ENCODE results near the gene NRROS.
"Not testable (repeated sequence)": the region's sequence is repeated elsewhere in the genome, so short reads cannot be mapped to it uniquely, and the experiment has no call there.

The NRROS gene

GRCh38 chr3:196636369-196637349 lies 2.8 kb upstream of the NRROS start:
- no peak overlapping the region for H3K4me3 Mint-ChIP-seq
- H3K36me3 Mint-ChIP-seq = peaks cover 23% of the 10 kb centered on the region
- H3K27ac Mint-ChIP-seq = peak overlapping the region; percentile 92
- H3K4me1 Mint-ChIP-seq = peaks cover 81% of the 10 kb centered on the region
- H3K27me3 Mint-ChIP-seq = no peaks in the 10 kb centered on the region
- no peaks in the 10 kb centered on the region for H3K9me3 Mint-ChIP-seq
- no peak for ATAC-seq

- not testable (repeated sequence) for ATAC-seq
- Mint-ChIP-seq H3K4me3 (peak overlapping the region; percentile 56), H3K27ac (peak overlapping the region; percentile 92)
Measured at GRCh38 chr3:196637941-196638340, 1.6 kb upstream of the NRROS start.

GRCh38 chr3:196638861-196639482 lies 522 bp upstream of the NRROS start:
- Mint-ChIP-seq H3K4me3 (peak overlapping the region; percentile 94), H3K27ac (peak overlapping the region; percentile 92), H3K27me3 (no peaks in the 10 kb centered on the region), H3K4me1 (peaks cover 85% of the 10 kb centered on the region), H3K9me3 (no peaks in the 10 kb centered on the region), H3K36me3 (peaks cover 31% of the 10 kb centered on the region)
- no peak for ATAC-seq

More at GRCh38 chr3:196637941-196638340, 1.6 kb upstream of the NRROS start:
- Mint-ChIP-seq H3K36me3 (peaks cover 26% of the 10 kb centered on the region), H3K4me1 (peaks cover 85% of the 10 kb centered on the region)
- not testable (repeated sequence) for H3K9me3 Mint-ChIP-seq, H3K27me3 Mint-ChIP-seq

- Mint-ChIP-seq H3K27ac (peak overlapping the region; percentile 92), H3K27me3 (no peaks in the 10 kb centered on the region), H3K4me3 (peak overlapping the region; percentile 94), H3K36me3 (peaks cover 41% of the 10 kb centered on the region), H3K9me3 (no peaks in the 10 kb centered on the region), H3K4me1 (peaks cover 85% of the 10 kb centered on the region)
- no peak for ATAC-seq
Measured at GRCh38 chr3:196640297-196641018, 964 bp downstream of the NRROS start.

- Mint-ChIP-seq H3K36me3 (peaks cover 50% of the 10 kb centered on the region), H3K27ac (peak overlapping the region; percentile 92), H3K4me1 (peaks cover 85% of the 10 kb centered on the region), H3K9me3 (no peaks in the 10 kb centered on the region), H3K27me3 (no peaks in the 10 kb centered on the region), H3K4me3 (peak overlapping the region; percentile 94)
- peak; percentile 32 for ATAC-seq
Measured at GRCh38 chr3:196641333-196642054, 2.0 kb downstream of the NRROS start.

- H3K27me3 Mint-ChIP-seq = no peaks in the 10 kb centered on the region
- H3K27ac Mint-ChIP-seq = peak overlapping the region; percentile 92
- peak overlapping the region; percentile 94 for H3K4me3 Mint-ChIP-seq
- no peak for ATAC-seq
- peaks cover 57% of the 10 kb centered on the region for H3K36me3 Mint-ChIP-seq
- peaks cover 88% of the 10 kb centered on the region for H3K4me1 Mint-ChIP-seq
- H3K9me3 Mint-ChIP-seq = no peaks in the 10 kb centered on the region
Measured at GRCh38 chr3:196642434-196642833, 2.9 kb downstream of the NRROS start.

GRCh38 chr3:196643201-196643749 lies 3.8 kb downstream of the NRROS start:
- Mint-ChIP-seq H3K4me1 (peaks cover 81% of the 10 kb centered on the region), H3K4me3 (peak overlapping the region; percentile 94), H3K27me3 (no peaks in the 10 kb centered on the region), H3K36me3 (peaks cover 49% of the 10 kb centered on the region), H3K9me3 (no peaks in the 10 kb centered on the region), H3K27ac (peak overlapping the region; percentile 92)
- peak; percentile 94 for ATAC-seq

- Mint-ChIP-seq H3K36me3 (peaks cover 51% of the 10 kb centered on the region), H3K9me3 (no peaks in the 10 kb centered on the region), H3K4me3 (peak overlapping the region; percentile 47), H3K27me3 (no peaks in the 10 kb centered on the region), H3K4me1 (peaks cover 81% of the 10 kb centered on the region), H3K27ac (peak overlapping the region; percentile 92)
- no peak for ATAC-seq
Measured at GRCh38 chr3:196643761-196644160, 4.3 kb downstream of the NRROS start.

GRCh38 chr3:196645096-196645495 lies 5.6 kb downstream of the NRROS start:
- Mint-ChIP-seq H3K27me3 (no peaks in the 10 kb centered on the region), H3K4me1 (peaks cover 81% of the 10 kb centered on the region), H3K4me3 (peak overlapping the region; percentile 31), H3K27ac (peak overlapping the region; percentile 92), H3K9me3 (no peaks in the 10 kb centered on the region), H3K36me3 (peaks cover 55% of the 10 kb centered on the region)
- ATAC-seq = no peak

- Mint-ChIP-seq H3K4me1 (peaks cover 82% of the 10 kb centered on the region), H3K27me3 (no peaks in the 10 kb centered on the region), H3K36me3 (peaks cover 54% of the 10 kb centered on the region), H3K27ac (peak overlapping the region; percentile 92), H3K9me3 (no peaks in the 10 kb centered on the region), H3K4me3 (peak overlapping the region; percentile 16)
- ATAC-seq = no peak
Measured at GRCh38 chr3:196645897-196646665, 6.6 kb downstream of the NRROS start.

- Mint-ChIP-seq H3K27ac (peak overlapping the region; percentile 92), H3K27me3 (no peaks in the 10 kb centered on the region), H3K9me3 (no peaks in the 10 kb centered on the region), H3K4me1 (peaks cover 83% of the 10 kb centered on the region), H3K4me3 (no peak overlapping the region), H3K36me3 (peaks cover 57% of the 10 kb centered on the region)
- no peak for ATAC-seq
Measured at GRCh38 chr3:196646666-196647216, 7.2 kb downstream of the NRROS start.

GRCh38 chr3:196650740-196651311 lies 11.3 kb downstream of the NRROS start:
- H3K4me3 Mint-ChIP-seq = no peak overlapping the region
- no peak for ATAC-seq
- no peaks in the 10 kb centered on the region for H3K27me3 Mint-ChIP-seq
- peak overlapping the region; percentile 71 for H3K27ac Mint-ChIP-seq
- H3K36me3 Mint-ChIP-seq = peaks cover 65% of the 10 kb centered on the region
- H3K9me3 Mint-ChIP-seq = no peaks in the 10 kb centered on the region
- H3K4me1 Mint-ChIP-seq = peaks cover 70% of the 10 kb centered on the region

GRCh38 chr3:196651819-196652218 lies 12.3 kb downstream of the NRROS start:
- peaks cover 59% of the 10 kb centered on the region for H3K36me3 Mint-ChIP-seq
- H3K27me3 Mint-ChIP-seq = no peaks in the 10 kb centered on the region
- no peak for ATAC-seq
- H3K4me3 Mint-ChIP-seq = no peak overlapping the region
- H3K4me1 Mint-ChIP-seq = peaks cover 60% of the 10 kb centered on the region
- no peaks in the 10 kb centered on the region for H3K9me3 Mint-ChIP-seq
- peak overlapping the region; percentile 71 for H3K27ac Mint-ChIP-seq
